Ammon's horn (tissue), 1 donor: ENCODE data around the gene KRTAP10-10.
"Not testable (repeated sequence)": the region's sequence is repeated elsewhere in the genome, so short reads cannot be mapped to it uniquely, and the experiment has no call there.

Source experiments
- DNase-seq: peaks from one replicate; pipeline ENCODE4 v3.0.0-alpha.2; 2016; ENCODE audit warnings: low spot score

KRTAP10-10 gene

DNA sequence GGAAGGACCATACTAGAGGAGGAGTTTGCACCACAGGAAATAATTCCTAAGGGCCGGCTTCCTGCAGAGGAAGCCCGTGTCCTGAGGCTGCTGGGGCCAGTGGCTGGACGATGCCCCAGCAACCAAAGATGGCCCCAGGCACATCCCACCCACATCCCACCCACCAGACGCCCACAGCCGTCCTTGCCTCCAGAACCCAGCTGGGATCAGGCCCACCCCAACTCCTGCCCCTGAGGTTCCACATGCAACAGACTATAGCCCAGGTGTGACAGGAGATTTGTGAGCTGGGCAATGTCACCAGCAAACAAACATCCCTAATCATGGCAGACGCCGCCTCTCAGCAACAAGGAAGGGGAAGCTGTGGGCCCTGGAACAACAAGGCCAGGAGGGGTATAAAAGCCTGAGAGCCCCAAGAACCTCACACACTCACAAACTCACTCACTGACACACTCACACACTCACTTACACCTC is 10.4 kb upstream of the KRTAP10-10 start, which contains the start of gene KRTAP10-9:
TSS of gene KRTAP10-9 (plus strand) at position 421 of the 471 bp plus-strand sequence. CDS start 79 bp downstream, outside the sequence.
- no peak for DNase-seq

DNA sequence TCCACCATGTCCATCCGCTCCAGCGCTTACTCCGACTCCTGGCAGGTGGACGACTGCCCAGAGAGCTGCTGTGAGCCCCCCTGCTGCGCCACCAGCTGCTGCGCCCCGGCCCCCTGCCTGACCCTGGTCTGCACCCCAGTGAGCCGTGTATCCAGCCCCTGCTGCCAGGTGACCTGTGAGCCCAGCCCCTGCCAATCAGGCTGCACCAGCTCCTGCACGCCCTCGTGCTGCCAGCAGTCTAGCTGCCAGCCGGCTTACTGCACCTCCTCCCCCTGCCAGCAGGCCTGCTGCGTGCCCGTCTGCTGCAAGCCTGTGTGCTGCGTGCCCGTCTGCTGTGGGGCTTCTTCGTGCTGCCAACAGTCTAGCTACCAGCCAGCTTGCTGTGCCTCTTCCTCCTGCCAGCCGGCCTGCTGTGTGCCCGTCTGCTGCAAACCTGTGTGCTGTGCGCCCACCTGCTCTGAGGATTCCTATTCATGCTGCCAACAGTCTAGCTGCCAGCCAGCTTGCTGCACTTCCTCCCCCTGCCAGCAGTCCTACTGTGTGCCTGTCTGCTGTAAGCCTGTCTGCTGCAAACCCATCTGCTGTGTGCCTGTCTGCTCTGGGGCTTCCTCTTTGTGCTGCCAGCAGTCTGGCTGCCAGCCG is 9.9 kb upstream of the KRTAP10-10 start:
- DNase-seq, result not testable (repeated sequence)

DNA sequence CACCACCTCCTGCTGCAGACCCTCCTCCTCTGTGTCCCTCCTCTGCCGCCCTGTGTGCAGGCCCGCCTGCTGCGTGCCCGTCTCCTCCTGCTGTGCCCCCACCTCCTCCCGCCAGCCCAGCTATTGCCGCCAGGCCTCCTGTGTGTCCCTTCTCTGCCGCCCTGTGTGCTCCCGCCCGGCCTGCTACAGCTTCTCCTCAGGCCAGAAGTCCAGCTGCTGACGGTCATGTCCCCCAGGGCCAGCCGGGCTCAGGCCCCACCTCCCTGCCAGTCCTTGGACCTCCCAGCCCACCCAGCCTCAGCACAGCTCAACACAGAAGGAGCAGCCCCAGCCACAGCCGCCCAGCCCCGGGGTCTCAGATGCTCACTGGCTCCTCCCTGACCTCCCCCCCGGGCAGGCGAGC is 9.3 kb upstream of the KRTAP10-10 start:
- DNase-seq, result not testable (repeated sequence)

DNA sequence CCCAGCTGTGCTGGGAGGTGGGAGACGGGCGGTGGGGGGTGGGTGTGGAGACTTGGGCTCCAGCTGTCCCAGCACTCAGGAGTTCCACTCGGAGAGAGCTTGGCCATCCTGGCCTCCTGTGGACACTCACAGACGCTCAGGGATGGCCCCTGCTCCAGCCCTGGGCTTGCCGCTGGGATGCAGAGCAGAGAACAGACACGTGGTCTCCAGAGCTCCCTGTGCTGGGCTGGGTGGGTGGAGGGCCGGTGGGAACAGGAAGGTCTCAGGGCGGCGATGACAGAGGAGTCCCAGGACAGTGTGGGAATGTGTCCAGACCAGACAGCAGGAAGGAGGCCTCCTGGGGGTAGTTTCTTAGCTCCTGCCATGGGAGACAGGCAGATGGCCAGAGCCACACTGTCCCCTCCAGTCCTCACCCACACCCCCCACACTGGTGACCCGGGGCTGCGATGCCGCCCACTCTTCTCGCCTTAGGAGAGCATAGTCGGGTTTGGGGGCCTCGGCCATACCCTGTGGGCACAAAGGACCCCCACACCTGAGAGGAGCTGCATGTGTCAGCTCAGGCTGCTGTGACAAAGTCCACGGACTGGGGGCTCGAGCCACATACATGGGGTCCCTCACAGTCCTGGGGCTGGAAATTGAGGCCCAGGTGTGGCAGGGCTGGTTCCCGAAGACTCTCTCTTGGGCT is 8.3 kb upstream of the KRTAP10-10 start:
- no peak for DNase-seq

DNA sequence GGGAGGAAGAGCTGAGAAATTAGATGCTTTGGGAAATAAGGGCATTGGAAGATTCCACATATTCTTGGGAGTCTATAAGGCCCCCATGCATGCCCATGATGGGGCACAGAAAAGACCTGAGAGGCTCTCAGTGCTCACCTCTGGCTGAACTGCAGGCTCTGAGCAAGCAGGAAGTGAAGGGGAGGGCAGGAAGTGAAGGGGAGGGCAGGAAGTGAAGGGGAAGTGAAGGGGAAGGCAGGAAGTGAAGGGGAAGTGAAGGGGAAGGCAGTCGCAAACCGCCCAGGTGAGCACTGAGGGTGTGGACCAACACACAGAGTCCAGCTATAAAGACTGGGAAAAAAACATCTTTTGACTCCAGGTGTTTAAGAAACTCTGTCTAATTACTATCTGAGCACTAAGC is 6.7 kb upstream of the KRTAP10-10 start:
- DNase-seq, result no peak

DNA sequence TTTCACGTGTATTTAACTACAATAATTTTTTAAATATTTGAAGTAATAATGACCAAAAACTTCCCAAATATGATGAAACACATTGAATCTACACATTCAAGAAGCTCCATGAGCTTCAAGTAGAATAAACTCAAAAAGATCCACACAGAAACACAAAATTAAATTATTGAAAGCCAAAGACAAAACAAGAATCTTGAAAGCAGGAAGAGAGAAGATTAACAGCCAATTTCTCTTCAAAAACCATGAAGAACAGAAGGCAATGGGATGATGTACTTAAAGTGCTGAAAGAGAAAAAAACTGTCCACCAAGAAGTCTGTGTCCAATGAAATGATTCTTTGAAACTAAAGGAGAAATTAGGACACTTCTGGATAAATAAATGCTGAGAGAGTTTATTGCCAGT is 5.1 kb upstream of the KRTAP10-10 start:
- DNase-seq, result no peak

DNA sequence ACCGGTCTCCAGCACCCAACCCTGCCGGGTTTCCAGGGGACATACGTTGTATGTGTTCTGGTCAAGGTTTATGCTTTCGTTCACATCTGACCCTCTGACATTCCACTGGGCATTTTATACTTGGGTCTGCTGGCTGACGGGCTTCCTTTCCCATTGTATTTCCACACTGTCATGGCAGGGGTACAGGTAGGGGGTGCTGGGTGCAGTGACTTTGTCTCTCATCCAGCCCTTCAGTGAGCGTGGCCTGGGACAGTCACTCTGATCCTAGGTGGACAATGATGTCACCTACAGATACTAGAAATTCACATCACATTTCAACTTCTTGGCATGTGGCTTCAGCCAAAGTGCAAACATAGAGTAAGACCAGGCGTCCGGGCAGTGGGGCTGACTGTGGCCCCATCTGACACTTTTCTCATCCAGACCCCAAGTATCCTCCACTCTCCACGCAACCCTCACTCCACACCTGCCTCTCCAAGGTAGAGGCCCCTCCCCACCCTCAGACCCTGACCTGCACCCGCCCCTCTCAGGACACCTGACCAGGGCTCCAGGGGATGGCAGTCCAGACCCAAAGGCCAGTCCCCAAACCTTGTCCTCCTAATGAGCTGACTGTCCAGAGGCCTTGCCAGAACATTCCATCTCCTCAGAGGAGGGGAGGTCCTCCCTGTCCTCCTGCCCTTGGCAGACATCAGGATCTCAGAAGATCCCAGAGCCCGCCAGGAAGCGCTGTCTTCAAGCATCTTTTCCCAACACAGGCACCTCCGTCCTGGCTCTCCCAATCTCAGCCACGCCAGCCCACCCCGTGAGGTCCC is 743 bp upstream of the KRTAP10-10 start:
- no peak for DNase-seq

DNA sequence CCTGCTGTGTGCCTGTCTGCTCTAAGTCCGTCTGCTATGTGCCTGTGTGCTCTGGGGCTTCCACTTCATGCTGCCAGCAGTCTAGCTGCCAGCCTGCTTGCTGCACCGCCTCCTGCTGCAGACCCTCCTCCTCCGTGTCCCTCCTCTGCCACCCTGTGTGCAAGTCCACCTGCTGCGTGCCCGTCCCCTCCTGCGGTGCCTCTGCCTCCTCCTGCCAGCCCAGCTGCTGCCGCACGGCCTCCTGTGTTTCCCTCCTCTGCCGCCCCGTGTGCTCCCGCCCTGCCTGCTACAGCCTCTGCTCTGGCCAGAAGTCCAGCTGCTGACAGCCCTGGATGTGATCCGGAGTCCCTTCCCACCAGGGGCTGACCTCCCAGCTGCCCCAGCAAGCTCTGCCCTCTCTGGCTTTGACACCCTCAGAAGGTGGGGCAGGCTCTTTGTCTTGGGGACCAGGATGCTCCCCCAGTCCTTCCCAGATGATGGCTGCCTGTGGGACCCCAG is 744 bp downstream of the KRTAP10-10 start:
- not testable (repeated sequence) for DNase-seq

DNA sequence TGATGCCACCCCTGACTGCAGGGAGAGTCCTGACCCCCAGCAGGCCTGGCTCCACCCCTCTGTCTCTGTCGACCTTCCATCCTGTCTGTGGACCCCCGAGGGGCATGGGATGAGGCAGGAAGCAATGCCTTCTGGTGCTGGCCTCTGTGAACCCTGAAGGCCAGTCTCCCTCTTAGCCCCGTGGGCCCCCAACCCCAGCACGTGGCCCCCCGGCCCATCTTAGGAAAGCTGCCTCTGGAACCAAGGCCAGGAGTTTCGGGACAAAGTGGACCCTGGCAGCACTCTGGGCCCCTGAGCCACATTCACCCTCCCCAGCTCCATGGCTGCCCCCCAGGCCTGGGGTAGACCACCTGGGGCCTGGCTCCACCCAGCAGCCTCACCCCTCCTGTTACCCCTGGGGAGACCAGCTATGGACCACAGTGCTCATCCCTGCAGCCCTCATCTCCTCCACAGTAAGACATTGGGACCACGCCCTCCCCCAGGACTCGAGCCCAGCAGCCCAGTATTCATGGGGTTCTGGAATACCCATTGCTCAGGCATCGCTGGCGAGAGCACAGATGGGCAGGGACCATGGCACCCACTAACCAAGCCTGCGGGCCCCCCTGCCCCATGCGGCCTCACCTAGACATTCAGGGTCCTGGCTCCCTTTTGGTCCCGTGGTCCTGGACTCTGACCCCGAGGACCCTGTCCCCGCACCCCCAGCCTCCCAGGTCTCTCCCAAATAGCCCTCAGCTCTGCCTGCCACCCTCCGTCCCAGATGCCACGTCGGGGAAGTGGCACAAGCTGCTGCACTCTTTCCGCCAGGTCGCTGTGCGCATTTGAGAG is 1.6 kb downstream of the KRTAP10-10 start:
- not testable (repeated sequence) for DNase-seq

DNA sequence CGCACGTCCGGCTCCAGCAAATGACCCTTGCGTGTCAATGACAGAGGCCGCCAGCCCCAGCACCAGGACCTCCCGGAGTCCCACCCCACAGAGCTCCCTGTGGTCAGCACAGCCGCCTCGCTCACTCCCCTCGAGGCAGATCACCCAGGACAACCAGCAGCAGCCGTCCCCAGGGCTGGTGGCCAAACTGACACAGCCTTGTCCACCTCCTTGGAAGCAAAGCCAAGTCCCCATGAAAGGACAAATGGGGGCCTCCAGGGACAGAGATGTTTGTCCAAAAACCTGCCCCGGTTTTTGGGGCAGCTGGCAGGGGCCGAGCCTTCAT is 2.1 kb downstream of the KRTAP10-10 start:
- no peak for DNase-seq

DNA sequence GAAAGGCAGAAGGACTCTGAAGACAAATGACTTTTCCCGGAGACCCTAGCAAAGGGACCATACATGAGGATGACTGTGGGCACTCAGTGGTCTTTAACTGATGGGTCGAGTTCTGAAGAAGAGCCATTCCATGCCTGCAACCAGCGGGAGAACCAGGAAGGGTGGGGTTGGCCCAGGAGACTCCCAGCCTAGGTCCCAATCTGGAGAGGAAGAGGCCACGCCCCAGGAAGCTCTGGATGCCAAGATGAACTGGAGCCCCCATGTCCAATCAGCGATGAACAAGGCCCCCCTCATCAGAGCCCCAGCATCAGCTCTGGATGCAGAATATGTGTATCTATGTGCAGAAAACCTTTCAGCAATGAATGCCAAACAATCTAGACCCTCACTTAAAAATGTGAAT is 3.6 kb downstream of the KRTAP10-10 start:
- DNase-seq, result no peak

DNA sequence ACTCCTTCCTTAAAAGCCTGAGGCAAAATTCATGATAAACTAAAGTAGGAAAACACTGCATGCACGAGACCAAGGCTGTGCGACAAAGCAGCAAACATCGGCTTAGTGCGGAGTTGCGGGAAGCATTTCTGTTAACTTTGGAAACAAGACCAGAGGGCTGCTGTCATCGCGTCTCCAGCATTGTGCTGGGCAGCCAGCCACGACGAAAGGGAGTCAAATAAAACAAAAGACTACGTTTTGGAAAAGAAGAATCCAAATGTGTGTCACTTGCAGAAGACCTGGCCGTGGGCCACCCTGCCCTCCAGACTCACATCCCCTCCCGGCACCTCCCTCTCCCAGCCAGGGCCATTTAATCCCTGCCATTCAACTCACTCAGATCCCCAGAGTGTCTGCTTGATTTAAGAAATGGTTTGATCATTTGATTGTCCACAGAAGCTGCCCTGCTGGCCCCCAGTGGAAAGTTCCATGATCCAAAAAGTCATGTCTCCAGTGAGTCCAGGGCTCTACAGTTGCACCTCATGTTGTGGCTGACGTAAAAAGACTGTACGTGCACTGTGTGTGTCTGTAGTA is 6.7 kb downstream of the KRTAP10-10 start:
- DNase-seq, result no peak

DNA sequence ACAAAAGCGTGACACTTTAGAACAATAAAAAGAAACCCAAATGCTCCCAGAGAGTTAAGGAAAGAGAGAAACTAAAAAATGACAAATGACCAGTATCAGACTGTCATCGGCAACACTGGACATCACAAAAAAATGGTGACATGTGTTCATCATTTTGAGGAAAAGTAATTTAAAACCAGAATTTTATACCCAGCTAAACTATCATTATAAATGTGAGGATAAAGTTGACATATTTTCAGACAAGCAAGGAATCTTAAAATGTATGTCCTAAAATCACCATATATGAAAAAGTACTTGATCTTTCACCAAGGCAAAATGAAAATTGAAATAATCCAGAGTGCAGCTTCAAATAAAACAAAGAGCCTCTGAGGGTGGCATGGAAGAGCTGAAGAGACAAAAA is 7.7 kb downstream of the KRTAP10-10 start:
- no peak for DNase-seq

DNA sequence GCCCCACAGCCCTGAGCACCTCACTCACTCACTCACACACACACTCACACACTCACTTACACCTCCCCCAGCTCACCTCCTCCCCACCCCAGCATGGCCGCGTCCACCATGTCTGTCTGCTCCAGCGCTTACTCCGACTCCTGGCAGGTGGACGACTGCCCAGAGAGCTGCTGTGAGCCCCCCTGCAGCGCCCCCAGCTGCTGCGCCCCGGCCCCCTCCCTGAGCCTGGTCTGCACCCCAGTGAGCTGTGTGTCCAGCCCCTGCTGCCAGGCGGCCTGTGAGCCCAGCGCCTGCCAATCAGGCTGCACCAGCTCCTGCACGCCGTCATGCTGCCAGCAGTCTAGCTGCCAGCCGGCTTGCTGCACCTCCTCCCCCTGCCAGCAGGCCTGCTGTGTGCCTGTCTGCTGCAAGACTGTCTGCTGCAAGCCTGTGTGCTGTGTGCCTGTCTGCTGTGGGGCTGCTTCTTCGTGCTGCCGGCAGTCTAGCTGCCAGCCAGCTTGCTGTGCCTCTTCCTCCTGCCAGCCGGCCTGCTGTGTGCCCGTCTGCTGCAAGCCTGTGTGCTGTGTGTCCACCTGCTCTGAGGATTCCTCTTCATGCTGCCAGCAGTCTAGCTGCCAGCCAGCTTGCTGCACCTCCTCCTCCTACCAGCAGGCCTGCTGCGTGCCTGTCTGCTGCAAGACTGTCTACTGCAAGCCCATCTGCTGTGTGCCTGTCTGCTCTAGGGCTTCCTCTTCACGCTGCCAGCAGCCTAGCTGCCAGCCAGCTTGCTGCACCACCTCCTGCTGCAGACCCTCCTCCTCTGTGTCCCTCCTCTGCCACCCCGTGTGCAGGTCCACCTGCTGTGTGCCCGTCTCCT is 9.4 kb downstream of the KRTAP10-10 start, which contains the start of gene KRTAP10-11:
TSS of gene KRTAP10-11 (plus strand) at position 49 of the 856 bp plus-strand sequence. CDS start at position 94, 45 bp downstream.
- DNase-seq, result not testable (repeated sequence)

DNA sequence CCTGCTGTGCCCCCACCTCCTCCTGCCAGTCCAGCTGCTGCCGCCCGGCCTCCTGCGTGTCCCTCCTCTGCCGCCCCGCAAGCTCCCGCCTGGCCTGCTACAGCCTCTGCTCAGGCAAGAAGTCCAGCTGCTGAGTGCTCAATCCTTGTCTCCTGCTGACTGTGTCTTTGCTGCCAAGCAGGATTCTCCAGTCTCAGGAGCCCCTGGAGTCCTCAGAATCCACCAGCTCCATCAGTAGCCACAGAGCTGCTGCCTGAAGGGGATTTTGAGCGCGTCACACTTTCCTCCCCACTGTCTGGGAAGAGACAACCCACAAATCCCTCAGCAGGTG is 10.0 kb downstream of the KRTAP10-10 start:
- no peak for DNase-seq

DNA sequence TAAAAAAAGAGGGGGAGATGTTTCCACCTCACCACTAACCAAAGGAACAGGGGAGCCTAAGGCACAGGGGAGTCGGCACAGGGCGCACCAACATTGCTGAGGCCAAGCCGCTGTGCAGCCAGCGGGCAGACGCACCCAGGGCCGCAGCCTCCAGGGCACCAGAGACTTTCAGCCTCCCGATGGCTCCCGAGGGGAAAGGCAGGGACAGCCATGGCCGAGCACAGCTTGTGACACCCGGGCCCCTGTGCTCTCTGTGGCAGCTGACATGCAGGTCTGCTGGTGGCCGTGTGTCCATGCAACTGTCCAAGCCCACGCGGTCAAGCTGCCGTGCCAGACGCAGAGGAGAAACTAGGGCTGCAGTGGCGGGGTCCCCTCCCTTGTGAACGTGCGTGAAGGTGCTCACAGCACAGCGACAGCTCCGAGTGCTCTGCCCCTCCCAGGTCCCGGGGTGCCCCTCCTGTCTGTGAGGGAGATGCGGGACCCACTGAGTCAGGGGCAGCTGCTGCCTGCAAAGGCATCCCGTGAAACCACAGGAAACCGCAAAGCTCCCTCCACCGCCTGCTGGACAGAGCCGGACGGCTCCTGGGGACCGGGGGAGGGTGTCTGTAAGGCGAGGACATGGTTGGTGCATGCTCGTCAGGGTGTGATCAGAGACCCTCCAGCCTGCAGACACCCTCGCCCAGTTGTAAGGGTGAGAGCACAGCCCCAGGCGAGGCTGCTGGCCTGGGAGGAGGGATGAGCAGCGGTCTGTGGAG is 11.6 kb downstream of the KRTAP10-10 start:
- DNase-seq, result no peak

DNA sequence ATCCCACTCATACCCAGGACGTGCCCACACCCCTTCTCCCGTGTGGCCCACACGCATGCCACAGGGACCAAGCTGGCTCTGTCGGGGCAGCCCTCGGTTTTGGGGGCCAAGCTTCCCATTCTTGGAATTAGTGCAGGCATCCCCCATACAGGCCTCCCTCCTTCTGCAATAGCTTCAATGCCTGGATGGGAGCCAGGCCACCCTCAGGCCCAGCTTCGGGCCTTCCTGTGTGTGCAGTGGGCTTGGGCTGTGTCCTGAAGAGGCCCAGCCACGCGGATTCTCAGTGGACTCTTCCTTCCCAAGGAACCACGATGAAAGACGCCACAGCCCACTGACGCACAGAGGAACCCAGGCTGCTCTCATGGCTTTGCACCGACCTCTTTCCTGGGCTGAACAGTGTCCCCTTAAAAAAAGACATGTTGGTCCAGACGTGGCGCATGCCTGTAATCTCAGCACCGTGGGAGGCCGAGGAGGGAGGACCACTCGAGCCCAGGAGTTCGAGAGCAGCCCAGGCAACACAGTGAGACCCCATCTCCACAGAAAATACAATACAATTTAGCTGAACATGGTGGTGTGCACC is 12.5 kb downstream of the KRTAP10-10 start:
- DNase-seq, result no peak

DNA sequence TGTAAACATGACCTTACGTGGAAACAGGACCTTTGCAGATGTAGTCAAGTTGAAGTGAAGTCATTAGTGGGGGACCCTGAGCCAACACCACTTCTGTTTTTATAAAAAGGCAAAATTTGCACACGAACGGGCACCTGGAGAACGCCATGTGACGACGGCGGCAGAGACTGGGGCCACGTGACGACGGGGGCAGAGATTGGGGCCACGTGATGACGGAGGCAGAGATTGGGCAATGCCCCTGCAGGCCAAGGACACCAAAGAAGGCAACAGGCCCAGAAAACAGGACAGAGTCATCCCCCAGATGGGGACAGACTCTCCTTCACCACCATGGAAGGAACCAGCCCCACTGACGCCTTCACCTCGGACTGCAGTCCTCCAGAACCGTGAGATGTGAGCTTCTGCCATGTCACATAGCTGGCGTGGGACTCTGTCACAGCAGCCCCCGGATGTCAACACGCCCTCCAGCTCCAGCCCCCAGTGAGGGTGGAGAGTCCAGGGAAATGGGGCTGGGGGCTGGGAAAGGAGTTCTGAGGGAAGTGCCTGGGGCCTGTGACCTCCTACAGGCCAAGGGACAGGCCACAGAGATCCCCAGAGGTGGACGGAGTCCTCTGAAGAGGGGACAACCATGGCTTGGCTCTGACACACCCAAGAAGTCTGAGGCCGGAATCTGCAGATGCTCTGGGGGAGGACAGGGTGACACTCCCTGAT is 13.3 kb downstream of the KRTAP10-10 start:
- DNase-seq, result no peak
